WTC11 (cell line): ENCODE data around the gene MACROD2.

ENCODE experiments used
- ARID4B ChIP-seq: sonication (generic); formaldehyde crosslinking; IDR thresholded peaks from 2 replicates; pipeline ENCODE4 v1.8.0; 2023; ENCODE audit warnings: missing genetic modification reagents, mild to moderate bottlenecking, borderline replicate concordance
- CTCF ChIP-seq: fragments of 200-600 bp; IDR thresholded peaks from 2 replicates; pipeline ENCODE4 v1.8.0; 2022; ENCODE audit warnings: antibody characterized with exemption
- ZBTB21 ChIP-seq: sonication (generic); formaldehyde crosslinking; IDR thresholded peaks from 2 replicates; pipeline ENCODE4 v1.8.1; 2023; ENCODE audit warnings: mild to moderate bottlenecking, missing genetic modification reagents, borderline replicate concordance

- TF ChIP-seq ZBTB21 (CRISPR knock-in tag) = no peak
- no peak for TF ChIP-seq CTCF
- TF ChIP-seq ARID4B (CRISPR knock-in tag) = no peak
Observed at GRCh38 chr20:15071085-15071808, 1075.9 kb downstream of the MACROD2 start.
